Neural crest cell (in vitro differentiated cells): ENCODE measurements around the gene BTBD9. TPM values are rescaled to one million over a fixed set of nuclear protein-coding genes. Genes with fewer than 3 reads are reported as not detected.
"Not testable (repeated sequence)": the region's sequence is repeated elsewhere in the genome, so short reads cannot be mapped to it uniquely, and the experiment has no call there.

Experiments
- DNase-seq: peaks from one replicate; pipeline ENCODE4 v3.0.0; 2021; ENCODE audit warnings: low read depth, mixed read lengths, low spot score
- H3K27ac Mint-ChIP-seq: one replicate; pipeline ENCODE4 v1.8.0; 2021; ENCODE audit warnings: mild to moderate bottlenecking, mixed read lengths; ENCODE audit not compliant: unreplicated experiment
- H3K27me3 Mint-ChIP-seq: 2 replicates; pipeline ENCODE4 v1.8.0; 2021; ENCODE audit warnings: low read depth, mild to moderate bottlenecking, mixed read lengths
- H3K36me3 Mint-ChIP-seq: 2 replicates; pipeline ENCODE4 v1.8.0; 2021; ENCODE audit warnings: low read depth, mild to moderate bottlenecking, mixed read lengths
- H3K4me1 Mint-ChIP-seq: 2 replicates; pipeline ENCODE4 v1.8.0; 2021; ENCODE audit warnings: mixed read lengths
- H3K4me3 Mint-ChIP-seq: one replicate; pipeline ENCODE4 v1.8.0; 2021; ENCODE audit warnings: mild to moderate bottlenecking, mixed read lengths
- H3K9me3 Mint-ChIP-seq: 2 replicates; pipeline ENCODE4 v1.8.0; 2021; ENCODE audit warnings: mixed read lengths
- CTCF ChIP-seq: fragments of 200-600 bp; sonication (generic); conservative IDR thresholded peaks from 2 replicates; pipeline ENCODE4 v1.5.0; 2021; ENCODE audit warnings: antibody characterized with exemption, mild to moderate bottlenecking
- total RNA-seq: library from RNA; stranded (reverse); gene quantifications from 2 replicates; pipeline ENCODE4 v1.2.1, GENCODE V29; 2021

Gene BTBD9
- total RNA-seq, 1 donor from 2014 or later, result 18.0 TPM

- H3K4me3 Mint-ChIP-seq, result no peak overlapping the region
- H3K4me1 Mint-ChIP-seq, result peaks cover 18% of the 10 kb centered on the region
- H3K9me3 Mint-ChIP-seq, result peaks cover 11% of the 10 kb centered on the region
- no peaks in the 10 kb centered on the region for H3K27me3 Mint-ChIP-seq
- no peak for DNase-seq
- peaks cover 25% of the 10 kb centered on the region for H3K36me3 Mint-ChIP-seq
- TF ChIP-seq CTCF, result no peak
- H3K27ac Mint-ChIP-seq, result no peak overlapping the region
These were observed 505.6 kb downstream of the BTBD9 start for GRCh38 chr6:38133932-38134703.

GRCh38 chr6:38131527-38131965 lies 508.2 kb downstream of the BTBD9 start:
- Mint-ChIP-seq H3K27ac (no peak overlapping the region), H3K36me3 (peaks cover 38% of the 10 kb centered on the region), H3K9me3 (peaks cover 22% of the 10 kb centered on the region), H3K27me3 (no peaks in the 10 kb centered on the region), H3K4me1 (no peaks in the 10 kb centered on the region), H3K4me3 (no peak overlapping the region)
- DNase-seq, result no peak
- TF ChIP-seq CTCF, result no peak

DNA sequence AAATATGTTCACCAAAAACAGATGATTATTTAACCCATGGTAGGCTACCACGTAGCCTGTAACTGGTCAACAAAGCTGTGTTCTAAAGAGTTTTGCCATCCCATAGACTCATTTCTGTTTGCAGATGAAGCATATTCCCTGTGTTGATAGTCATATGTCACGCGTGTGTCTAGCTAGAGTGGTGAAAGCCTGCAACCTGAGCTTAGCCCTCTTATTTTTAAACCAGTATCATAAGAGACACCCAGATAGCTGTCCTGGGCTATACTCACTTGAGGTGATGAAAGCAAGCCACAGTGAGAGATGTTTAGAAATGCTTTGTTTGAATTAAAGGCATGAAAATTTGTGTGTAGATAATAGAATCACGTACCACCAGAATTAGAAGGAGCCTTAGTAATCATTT lies 512.4 kb downstream of the BTBD9 start:
- Mint-ChIP-seq H3K4me1 (no peaks in the 10 kb centered on the region), H3K27ac (no peak overlapping the region), H3K9me3 (peaks cover 29% of the 10 kb centered on the region), H3K27me3 (no peaks in the 10 kb centered on the region), H3K4me3 (no peak overlapping the region), H3K36me3 (peaks cover 61% of the 10 kb centered on the region)
- no peak for DNase-seq
- no peak for TF ChIP-seq CTCF

DNA sequence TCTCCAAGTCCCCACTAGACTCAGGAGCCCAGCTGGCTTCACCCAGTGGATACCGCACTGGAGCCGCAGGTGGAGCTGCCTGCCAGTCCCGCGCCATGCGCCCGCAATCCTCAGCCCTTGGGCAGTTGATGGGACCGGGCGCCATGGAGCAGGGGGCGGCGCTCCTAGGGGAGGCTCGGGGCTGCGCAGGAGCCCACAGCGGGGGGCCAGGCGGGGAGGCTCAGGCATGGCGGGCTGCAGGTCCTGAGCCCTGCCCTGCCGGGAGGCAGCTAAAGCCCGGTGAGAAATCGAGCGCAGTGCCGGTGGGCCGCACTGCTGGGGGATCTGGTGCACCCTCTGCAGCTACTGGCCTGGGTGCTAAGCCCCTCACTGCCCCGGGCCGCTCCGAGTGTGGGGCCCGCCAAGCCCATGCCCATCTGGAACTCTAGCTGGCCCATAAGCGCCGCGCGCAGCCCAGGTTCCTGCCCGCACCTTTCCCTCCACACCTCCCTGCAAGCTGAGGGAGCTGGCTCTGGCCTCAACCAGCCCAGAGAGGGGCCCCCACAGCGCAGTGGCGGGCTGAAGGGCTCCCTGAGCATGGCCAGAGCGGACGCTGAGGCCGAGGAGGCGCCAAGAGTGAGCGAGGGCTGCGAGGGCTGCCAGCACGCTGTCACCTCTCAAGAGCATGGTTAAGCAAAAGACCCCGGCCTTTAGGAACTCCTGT lies 515.4 kb downstream of the BTBD9 start:
- not testable (repeated sequence) for H3K4me3 Mint-ChIP-seq, DNase-seq, H3K27me3 Mint-ChIP-seq, H3K27ac Mint-ChIP-seq, H3K4me1 Mint-ChIP-seq
- H3K9me3 Mint-ChIP-seq, result peaks cover 18% of the 10 kb centered on the region
- H3K36me3 Mint-ChIP-seq, result peaks cover 44% of the 10 kb centered on the region

DNA sequence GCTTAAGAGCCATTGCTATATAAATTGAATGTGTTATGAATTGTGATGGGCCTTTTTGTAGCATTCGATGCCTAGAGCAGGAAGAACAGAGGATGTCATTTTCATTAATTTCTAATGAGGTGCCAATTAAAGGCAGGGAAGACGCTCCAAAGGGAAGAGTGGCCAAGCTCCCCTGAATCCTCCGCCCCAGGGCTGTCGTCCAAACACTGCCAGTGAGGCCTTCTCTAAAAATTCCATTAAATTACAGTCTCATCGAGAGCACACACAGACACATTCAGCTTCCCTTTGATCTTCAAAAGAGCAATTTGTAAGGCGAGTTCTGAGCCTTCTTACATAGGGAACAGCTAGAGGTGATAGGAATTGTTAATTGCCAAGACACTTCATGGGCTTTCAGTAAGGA lies 520.2 kb downstream of the BTBD9 start:
- no peaks in the 10 kb centered on the region for H3K9me3 Mint-ChIP-seq
- no peak for DNase-seq
- H3K4me3 Mint-ChIP-seq, result no peak overlapping the region
- H3K27me3 Mint-ChIP-seq, result no peaks in the 10 kb centered on the region
- TF ChIP-seq CTCF, result no peak
- H3K27ac Mint-ChIP-seq, result no peak overlapping the region
- H3K4me1 Mint-ChIP-seq, result peaks cover 12% of the 10 kb centered on the region
- peaks cover 13% of the 10 kb centered on the region for H3K36me3 Mint-ChIP-seq
